MCF 10A (cell line): ENCODE measurements around the gene PNPT1. TPM values are rescaled to one million over a fixed set of nuclear protein-coding genes. Genes with fewer than 3 reads are reported as not detected.
"Not testable (repeated sequence)": the region's sequence is repeated elsewhere in the genome, so short reads cannot be mapped to it uniquely, and the experiment has no call there.

Experiments
- BruUV-seq: library from RNA; stranded (reverse); fragments of 400-500 nt; replicated peaks from 2 replicates; lab custom pipeline; 2021; lab: Mats Ljungman, UMichigan
- CTCF ChIA-PET: fragments of 300-600 bp; sonication (Branson Sonifier 250); formaldehyde crosslinking; extraction: SDS; loops from one replicate; lab custom pipeline; 2021; ENCODE audit warnings: antibody characterized with exemption, inconsistent platforms; lab: Yijun Ruan, JAX
- POLR2A ChIA-PET: fragments of 300-600, 350-650 bp; sonication (Branson Sonifier 250); formaldehyde crosslinking; extraction: SDS; loops from one replicate; lab custom pipeline; 2020; ENCODE audit warnings: antibody characterized with exemption, inconsistent platforms; lab: Yijun Ruan, JAX
- DNase-seq: peaks from one replicate; pipeline ENCODE4 v3.0.0-alpha.2; 2018; ENCODE audit not compliant: unreplicated experiment
- H3K27ac Mint-ChIP-seq: one replicate; pipeline ENCODE4 v1.8.0; 2022; ENCODE audit warnings: mild to moderate bottlenecking, low read depth, mixed read lengths; ENCODE audit not compliant: unreplicated experiment
- H3K27me3 Mint-ChIP-seq: one replicate; pipeline ENCODE4 v1.8.0; 2022; ENCODE audit warnings: mixed read lengths; ENCODE audit not compliant: insufficient read depth, unreplicated experiment
- H3K36me3 Mint-ChIP-seq: one replicate; pipeline ENCODE4 v1.8.0; 2022; ENCODE audit warnings: mild to moderate bottlenecking, moderate library complexity, mixed read lengths; ENCODE audit not compliant: insufficient read depth, unreplicated experiment
- H3K4me1 Mint-ChIP-seq: one replicate; pipeline ENCODE4 v1.8.0; 2022; ENCODE audit warnings: mixed read lengths; ENCODE audit not compliant: insufficient read depth, unreplicated experiment
- H3K4me3 Mint-ChIP-seq: one replicate; pipeline ENCODE4 v1.8.0; 2022; ENCODE audit warnings: mild to moderate bottlenecking, moderate library complexity, mixed read lengths; ENCODE audit not compliant: unreplicated experiment
- H3K9me3 Mint-ChIP-seq: one replicate; pipeline ENCODE4 v1.8.0; 2022; ENCODE audit warnings: mixed read lengths; ENCODE audit not compliant: unreplicated experiment
- CTCF ChIP-seq: fragments of 200-600 bp; IDR thresholded peaks from one replicate; pipeline ENCODE4 v1.8.0; 2022; ENCODE audit warnings: antibody characterized with exemption, mild to moderate bottlenecking; ENCODE audit not compliant: unreplicated experiment
- intact Hi-C: fragments of 100-400 bp; cut with micrococcal nuclease; formaldehyde crosslinking; loops from 2 replicates; pipeline ENCODE4 v1.14.1; 2022
- total RNA-seq: library from RNA; stranded (reverse); gene quantifications from 2 replicates; pipeline ENCODE4 v1.2.3, GENCODE V29; 2022

The PNPT1 gene
- total RNA-seq, 1 experiment from 2014 or later, result 56.8 TPM

DNA sequence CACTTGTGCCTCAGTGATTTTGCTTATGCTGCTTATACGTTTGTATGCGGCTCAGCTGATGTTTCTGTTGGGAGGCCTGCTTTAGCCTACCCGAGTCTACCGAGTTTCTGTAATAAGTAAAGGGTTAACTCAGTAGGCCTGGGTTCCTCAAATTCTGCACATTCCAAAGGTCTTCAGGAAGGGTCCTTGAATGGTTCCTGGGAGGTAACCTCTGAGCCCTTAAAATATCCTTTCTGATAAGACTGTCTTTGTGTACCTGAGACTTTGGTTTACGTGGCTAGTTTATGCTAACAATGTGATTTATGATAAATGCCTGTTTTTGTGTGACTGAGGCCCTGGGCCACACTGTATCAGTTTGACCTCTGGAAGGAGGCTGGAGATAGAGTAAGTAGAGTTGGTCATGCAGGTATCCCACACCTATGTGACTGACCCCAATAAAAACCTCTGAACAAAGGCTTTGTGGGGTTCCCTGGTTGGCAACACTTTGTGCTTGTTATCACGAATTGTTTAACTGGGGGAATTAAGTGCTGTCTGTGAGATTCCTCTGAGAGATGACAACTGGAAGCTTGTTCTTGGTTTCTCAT lies 18.9 kb upstream of the PNPT1 start:
- Mint-ChIP-seq H3K27ac (no peak overlapping the region), H3K4me3 (no peak overlapping the region), H3K9me3 (no peaks in the 10 kb centered on the region), H3K4me1 (no peaks in the 10 kb centered on the region), H3K36me3 (no peaks in the 10 kb centered on the region), H3K27me3 (no peaks in the 10 kb centered on the region)
- intact Hi-C loops, result loop anchor here (10.0 kb wide), 1 partner anchor 152 kb away; no protein-coding TSS in a partner anchor
- no peak for DNase-seq
- ChIA-PET POLR2A (interaction anchor here (1.0 kb wide), 1 partner anchor 94 kb away, joined by 3 read pairs; no protein-coding TSS in a partner anchor), CTCF (interaction anchor here (0.6 kb wide), 1 partner anchor 101 kb away, joined by 3 read pairs; no protein-coding TSS in a partner anchor)
- BruUV-seq, result no TSS peak
- no peak for TF ChIP-seq CTCF

- no peak for TF ChIP-seq CTCF
- ChIA-PET CTCF (interaction anchor here (0.6 to 2.9 kb wide), 2 partner anchors 8 to 279 kb away, joined by 3 to 14 read pairs; no protein-coding TSS in a partner anchor), POLR2A (no interaction called here)
- DNase-seq, result no peak
- H3K36me3 Mint-ChIP-seq, result no peaks in the 10 kb centered on the region
- H3K9me3 Mint-ChIP-seq, result no peaks in the 10 kb centered on the region
- H3K4me3 Mint-ChIP-seq, result no peak overlapping the region
- peaks cover under 1% of the 10 kb centered on the region for H3K27me3 Mint-ChIP-seq
- H3K4me1 Mint-ChIP-seq, result no peaks in the 10 kb centered on the region
- intact Hi-C loops, result loop anchor here (10.0 kb wide), 1 partner anchor 155 kb away; no protein-coding TSS in a partner anchor
- BruUV-seq, result no TSS peak
- no peak overlapping the region for H3K27ac Mint-ChIP-seq
Measured at GRCh38 chr2:55710025-55710424, 16.4 kb upstream of the PNPT1 start.

- TF ChIP-seq CTCF, result no peak
- Mint-ChIP-seq H3K9me3 (no peaks in the 10 kb centered on the region), H3K36me3 (no peaks in the 10 kb centered on the region), H3K27ac (no peak overlapping the region), H3K4me1 (no peaks in the 10 kb centered on the region), H3K27me3 (peaks cover 8% of the 10 kb centered on the region), H3K4me3 (no peak overlapping the region)
- CTCF ChIA-PET, result interaction anchor here (1.2 to 2.9 kb wide), 3 partner anchors 10 to 64 kb away, joined by 3 to 14 read pairs (median 4); no protein-coding TSS in a partner anchor
- POLR2A ChIA-PET, result no interaction called here
- DNase-seq, result no peak
- BruUV-seq, result no TSS peak
- intact Hi-C loops, result no loop called here
Measured at GRCh38 chr2:55707751-55708150, 14.1 kb upstream of the PNPT1 start.

GRCh38 chr2:55706258-55706657 lies 12.6 kb upstream of the PNPT1 start:
- H3K36me3 Mint-ChIP-seq, H3K4me3 Mint-ChIP-seq, CTCF ChIA-PET, H3K27me3 Mint-ChIP-seq, H3K27ac Mint-ChIP-seq, intact Hi-C loops, BruUV-seq, H3K9me3 Mint-ChIP-seq, DNase-seq, POLR2A ChIA-PET, H3K4me1 Mint-ChIP-seq: not testable (repeated sequence)
